Adrenal gland (tissue), 19 donors: ENCODE results near the gene ADIRF. TPM values are rescaled to one million over a fixed set of nuclear protein-coding genes. Genes with fewer than 3 reads are reported as not detected.

Source experiments
- DNase-seq, 7 donors: peaks; one replicate each; pipeline ENCODE4 v3.0.0-alpha.2; 2019 to 2020
- H3K27ac ChIP-seq, 5 donors: fragments of 200-600 bp; sonication (generic) in 4 of 5; 1 replicate in 3 of 5; 2 replicates in 2 of 5; pipeline versions ENCODE4 v1.5.1 to v1.8.0; 2016 to 2020; ENCODE audit warnings: mild to moderate bottlenecking in 1 of 5
- H3K27me3 ChIP-seq: fragments of 200-600 bp; 2 replicates; pipeline ENCODE4 v1.8.0; 2021
- H3K36me3 ChIP-seq, 2 donors: fragments of 200-600 bp; replicated peaks in 1 of 2; 1 replicate in 1 of 2; 2 replicates in 1 of 2; pipeline versions ENCODE4 v1.5.1 to v1.8.0; 2018 to 2022
- H3K4me1 ChIP-seq, 2 donors: fragments of 200-600 bp; replicated peaks in 1 of 2; 1 replicate in 1 of 2; 2 replicates in 1 of 2; pipeline versions ENCODE4 v1.5.1 to v1.8.0; 2018 to 2021
- H3K4me3 ChIP-seq, 4 donors: fragments of 200-600 bp; sonication (generic) in 3 of 4; one replicate each; pipeline ENCODE4 v1.5.1; 2016 to 2018
- H3K9me3 ChIP-seq, 3 donors: fragments of 200-600 bp; sonication (generic) in 1 of 3; replicated peaks in 1 of 3; 1 replicate in 2 of 3; 2 replicates in 1 of 3; pipeline versions ENCODE4 v1.5.1 to v1.8.0; 2016 to 2021
- CTCF ChIP-seq, 6 experiments: fragments of 450-650 bp in 4 of 6; fragments of 200-600 bp in 2 of 6; sonication (generic) in 1 of 6; IDR thresholded peaks; 1 replicate in 5 of 6; 2 replicates in 1 of 6; pipeline versions ENCODE4 v1.5.1 to v1.8.0; 2016 to 2021; ENCODE audit warnings: antibody characterized with exemption in 6 of 6, mild to moderate bottlenecking in 2 of 6, moderate library complexity in 1 of 6
- POLR2A ChIP-seq, 2 donors: fragments of 450-650 bp; IDR thresholded peaks; one replicate each; pipeline ENCODE4 v1.6.1; 2017; ENCODE audit warnings: antibody characterized with exemption in 2 of 2, mild to moderate bottlenecking in 2 of 2, moderate library complexity in 1 of 2
- WGBS, 4 donors: extraction: QIAGEN DNeasy Blood & Tissue Kit in 2 of 4; methylation state at CpG; one replicate each; pipeline versions ENCODE4 v1.1.5 to v1.1.7; 2013 to 2017; 5-methylcytosine and 5-hydroxymethylcytosine counted together
- intact Hi-C, 2 donors: fragments of 100-400 bp; cut with DNase I; formaldehyde crosslinking; loops; one replicate each; pipeline versions ENCODE4 v1.14.1 to v1.15.0; 2022 to 2023
- long read RNA-seq, 10 donors: library from polyadenylated mRNA in 3 of 10; unstranded in 2 of 10; stranded (forward) in 1 of 10; transcript quantifications; one replicate each; pipeline ENCODE4 v2.0.0 and lab custom pipeline, GENCODE V29; 2021 to 2026
- polyA plus RNA-seq, 3 donors: library from polyadenylated mRNA; stranded (reverse); fragments of 200-250 nt in 2 of 3; fragments of 350-450 nt in 1 of 3; fragmentation: Illumina TruSeq in 1 of 3; extraction: RNeasy Lipid Tissue Mini Kit (QIAGEN cat#74804) in 1 of 3; gene quantifications; one replicate each; pipeline ENCODE4 v1.2.3, GENCODE V29; 2013 to 2014
- total RNA-seq, 9 donors: library from RNA; depleted of rRNA in 4 of 9; stranded (reverse); fragments of >200 nt in 4 of 9; fragments of 120-200 nt in 1 of 9; fragmentation: NEBNext Ultra II Directional in 1 of 9; extraction: Animal tissue kit (Norgen Biotek cat#: 25700) in 1 of 9; gene quantifications; one replicate each; pipeline versions ENCODE4 v1.1.0 to v1.2.4, GENCODE V29; 2013 to 2023
- donor health status: healthy with polysubstance abuse.
- donor health status: Bipolar disorder and iron deficiency.
- donor health status: DM: yes; HTN: yes; CAD: no.
- donor health status: DM: no; HTN: no; CAD: no.
- donor health status: DM: no; HTN: no; CAD: no.
- donor health status: DM: yes; HTN: yes; CAD: no.

Gene ADIRF
- total RNA-seq (10 to 100 TPM in 8 of 9 donors, 1 to 10 TPM in 1; 3.3 to 38.1 (median 21.0) TPM), polyA plus RNA-seq (100 to 1,000 TPM in 1 of 3 donors, 10 to 100 TPM in 1, 1 to 10 TPM in 1; 6.6 to 592 (median 52.2) TPM)
- long read RNA-seq, donor 1, partial matches to known transcripts: 0 of 1 reads
- long read RNA-seq, donor 1, other reads (novel, unspliced or antisense): 0 of 1 reads
- long read RNA-seq, donor 2: 0 reads
- long read RNA-seq, donor 3, partial matches to known transcripts: 0 of 1 reads
- long read RNA-seq, donor 3, other reads (novel, unspliced or antisense): 0 of 1 reads
- long read RNA-seq, donor 4, transcript ADIRF-201 (3 exons, 917 nt): major isoform, 11 of 15 reads
- long read RNA-seq, donor 4, partial matches to known transcripts: 0 of 15 reads
- long read RNA-seq, donor 4, other reads (novel, unspliced or antisense): 3 of 15 reads
- long read RNA-seq, donor 5, transcript ADIRF-201 (3 exons, 917 nt): major isoform, 22 of 28 reads
- long read RNA-seq, donor 5, partial matches to known transcripts: 0 of 28 reads
- long read RNA-seq, donor 5, other reads (novel, unspliced or antisense): 5 of 28 reads
- long read RNA-seq, donor 6, transcript ADIRF-201 (3 exons, 917 nt): major isoform, 45 of 47 reads
- long read RNA-seq, donor 6, partial matches to known transcripts: 0 of 47 reads
- long read RNA-seq, donor 6, other reads (novel, unspliced or antisense): 2 of 47 reads
- long read RNA-seq, donor 7, partial matches to known transcripts: 0 of 3 reads
- long read RNA-seq, donor 7, other reads (novel, unspliced or antisense): 0 of 3 reads
- long read RNA-seq, donor 8, partial matches to known transcripts: 0 of 3 reads
- long read RNA-seq, donor 8, other reads (novel, unspliced or antisense): 0 of 3 reads
- long read RNA-seq, donor 9, partial matches to known transcripts: 0 of 1 reads
- long read RNA-seq, donor 9, other reads (novel, unspliced or antisense): 0 of 1 reads
- long read RNA-seq, donor 10, partial matches to known transcripts: 0 of 1 reads
- long read RNA-seq, donor 10, other reads (novel, unspliced or antisense): 0 of 1 reads

- Histone ChIP-seq H3K9me3 (no peaks in the 10 kb centered on the region), H3K4me1 (peaks cover 33 to 55% of the 10 kb centered on the region in 2 donors), H3K27ac (peak within 1 kb of the TSS in 3 of 5 donors; percentile 96 to 98 (median 97)), H3K27me3 (no peaks in the 10 kb centered on the region), H3K36me3 (no peaks in the 10 kb centered on the region), H3K4me3 (peak within 1 kb of the TSS in 1 of 4 donors; percentile 74)
- DNase-seq: peak in 5 of 7 donors; percentile 22 to 60 (median 42)
- TF ChIP-seq CTCF (IDR thresholded peaks at IDR 0.05): no peak
- TF ChIP-seq POLR2A (IDR thresholded peaks at IDR 0.05): peak in 1 of 2 donors; percentile 19
- 45 to 57% (median 53%) methylated on average over 4 to 59 of the region's 59 CpGs for WGBS, 4 donors
- intact Hi-C loops: no loop called here
Measured at GRCh38 chr10:86968271-86968993, at the start of gene ADIRF. Gene ADIRF, plus strand, starts transcription at chr10:86968482. Its CDS starts 63 bp downstream, at chr10:86968545.

- 63 to 72% (median 69%) methylated on average over 9 of the region's 9 CpGs for WGBS, 4 donors
- Histone ChIP-seq H3K9me3 (no peaks in the 10 kb centered on the region), H3K36me3 (peaks cover 0 to 30% of the 10 kb centered on the region in 2 donors), H3K4me3 (no peak overlapping the region), H3K4me1 (no peaks in the 10 kb centered on the region), H3K27me3 (no peaks in the 10 kb centered on the region), H3K27ac (no peak overlapping the region)
- TF ChIP-seq CTCF (IDR thresholded peaks at IDR 0.05): no peak
- TF ChIP-seq POLR2A (IDR thresholded peaks at IDR 0.05): no peak
- DNase-seq: peak in 2 of 7 donors; percentile 21 to 36
- intact Hi-C loops: no loop called here
Measured at GRCh38 chr10:86922553-86922961, 45.7 kb upstream of the ADIRF start.

- Histone ChIP-seq H3K27me3 (no peaks in the 10 kb centered on the region), H3K36me3 (peaks cover 0 to 15% of the 10 kb centered on the region in 2 donors), H3K4me1 (no peaks in the 10 kb centered on the region), H3K27ac (no peak overlapping the region), H3K9me3 (no peaks in the 10 kb centered on the region), H3K4me3 (no peak overlapping the region)
- DNase-seq: no peak
- WGBS, 4 donors: 87 to 94% (median 93%) methylated on average over 15 of the region's 15 CpGs
- intact Hi-C loops: no loop called here
- TF ChIP-seq CTCF (IDR thresholded peaks at IDR 0.05) (no peak), POLR2A (IDR thresholded peaks at IDR 0.05) (no peak)
Measured at GRCh38 chr10:86929468-86930380, 38.6 kb upstream of the ADIRF start.
